Measurements from ENCODE around the gene OLFM4.

Gene OLFM4

DNA sequence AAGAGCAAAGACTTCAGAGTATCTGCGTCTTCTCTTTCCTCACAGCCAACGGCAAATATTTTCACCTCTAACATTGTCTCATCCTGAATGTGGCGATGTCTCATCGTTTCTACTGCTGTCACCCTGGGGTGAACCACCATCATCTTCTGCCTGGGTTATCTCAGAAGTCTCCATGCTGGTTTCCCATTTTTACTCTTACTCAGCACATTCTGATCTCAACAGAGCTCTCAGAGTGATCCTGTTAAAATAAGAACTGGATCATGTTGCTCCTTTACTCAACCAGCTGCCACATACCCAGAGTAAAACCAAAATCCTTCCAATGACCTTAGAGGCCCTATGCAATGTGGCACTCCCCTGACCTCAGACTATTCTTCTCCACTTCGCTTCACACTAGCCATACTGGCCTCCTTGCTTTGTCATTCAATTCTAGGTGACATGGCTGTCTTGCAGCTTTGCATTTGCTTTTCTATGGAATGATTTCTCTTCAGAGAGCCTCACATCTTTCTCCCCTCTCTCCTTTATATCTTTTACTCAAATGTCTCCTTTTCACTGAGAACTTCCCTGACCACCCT, 7.8 kb upstream of the OLFM4 start:
- TF ChIP-seq, protein P1, sequence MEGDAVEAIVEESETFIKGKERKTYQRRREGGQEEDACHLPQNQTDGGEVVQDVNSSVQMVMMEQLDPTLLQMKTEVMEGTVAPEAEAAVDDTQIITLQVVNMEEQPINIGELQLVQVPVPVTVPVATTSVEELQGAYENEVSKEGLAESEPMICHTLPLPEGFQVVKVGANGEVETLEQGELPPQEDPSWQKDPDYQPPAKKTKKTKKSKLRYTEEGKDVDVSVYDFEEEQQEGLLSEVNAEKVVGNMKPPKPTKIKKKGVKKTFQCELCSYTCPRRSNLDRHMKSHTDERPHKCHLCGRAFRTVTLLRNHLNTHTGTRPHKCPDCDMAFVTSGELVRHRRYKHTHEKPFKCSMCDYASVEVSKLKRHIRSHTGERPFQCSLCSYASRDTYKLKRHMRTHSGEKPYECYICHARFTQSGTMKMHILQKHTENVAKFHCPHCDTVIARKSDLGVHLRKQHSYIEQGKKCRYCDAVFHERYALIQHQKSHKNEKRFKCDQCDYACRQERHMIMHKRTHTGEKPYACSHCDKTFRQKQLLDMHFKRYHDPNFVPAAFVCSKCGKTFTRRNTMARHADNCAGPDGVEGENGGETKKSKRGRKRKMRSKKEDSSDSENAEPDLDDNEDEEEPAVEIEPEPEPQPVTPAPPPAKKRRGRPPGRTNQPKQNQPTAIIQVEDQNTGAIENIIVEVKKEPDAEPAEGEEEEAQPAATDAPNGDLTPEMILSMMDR (IDR thresholded peaks at IDR 0.05; ENCODE audit: low read length, missing control alignments) = no peak
- no peak for DNase-seq (ENCODE audit: low read depth)

DNA sequence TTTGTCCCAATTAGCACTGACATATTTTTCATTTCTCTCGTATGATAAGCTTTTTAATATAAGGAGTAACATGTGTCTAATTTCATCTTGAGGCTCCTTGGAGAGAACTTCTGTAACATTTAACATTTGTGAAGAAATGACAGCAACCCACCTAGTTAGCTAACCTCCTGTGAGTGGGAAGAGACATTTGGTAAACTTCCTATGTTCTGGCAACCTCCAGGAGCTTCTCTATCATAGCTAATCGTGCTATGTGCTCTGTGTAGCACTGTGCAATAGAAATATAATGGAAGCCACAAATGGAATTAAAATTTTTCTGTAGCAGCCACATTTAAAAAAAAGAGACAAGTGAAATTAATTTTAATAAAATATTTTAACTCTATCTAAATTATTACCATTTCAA, 5.4 kb upstream of the OLFM4 start:
- DNase-seq (ENCODE audit: low read depth) = no peak
- TF ChIP-seq, protein P1 (IDR thresholded peaks at IDR 0.05; ENCODE audit: low read length, missing control alignments) = no peak
- H3K4me3 ChIP-seq (replicated peaks; ENCODE audit: low read depth, low read length) = no peak overlapping the region

More for the DNA sequence above, 7.8 kb upstream of the OLFM4 start:
- H3K4me3 ChIP-seq (replicated peaks; ENCODE audit: low read depth, low read length) = no peak overlapping the region

DNA sequence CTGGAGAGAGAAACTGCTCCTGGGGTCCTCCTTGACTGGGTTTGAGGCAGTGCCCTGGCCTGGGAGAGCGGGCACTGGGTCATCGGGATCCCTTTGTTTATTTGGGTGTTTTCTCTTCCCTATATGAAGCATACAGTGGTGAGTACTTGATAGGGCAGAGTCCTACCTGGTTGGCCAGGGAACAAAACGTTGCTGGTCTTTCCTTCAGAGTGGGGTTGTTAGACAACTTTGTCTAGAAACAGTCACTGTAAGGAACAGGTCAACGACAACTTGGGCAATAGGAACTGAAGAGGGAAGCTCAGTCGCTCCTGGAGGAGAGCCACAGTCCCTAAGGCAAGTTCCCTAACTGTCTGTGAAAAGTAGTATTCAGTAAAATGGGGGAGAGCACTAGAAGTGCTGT, 550 bp upstream of the OLFM4 start:
- DNase-seq (ENCODE audit: low read depth) = no peak
- no peak overlapping the region for H3K4me3 ChIP-seq (replicated peaks; ENCODE audit: low read depth, low read length)
- TF ChIP-seq, protein P1 (IDR thresholded peaks at IDR 0.05; ENCODE audit: low read length, missing control alignments) = no peak

DNA sequence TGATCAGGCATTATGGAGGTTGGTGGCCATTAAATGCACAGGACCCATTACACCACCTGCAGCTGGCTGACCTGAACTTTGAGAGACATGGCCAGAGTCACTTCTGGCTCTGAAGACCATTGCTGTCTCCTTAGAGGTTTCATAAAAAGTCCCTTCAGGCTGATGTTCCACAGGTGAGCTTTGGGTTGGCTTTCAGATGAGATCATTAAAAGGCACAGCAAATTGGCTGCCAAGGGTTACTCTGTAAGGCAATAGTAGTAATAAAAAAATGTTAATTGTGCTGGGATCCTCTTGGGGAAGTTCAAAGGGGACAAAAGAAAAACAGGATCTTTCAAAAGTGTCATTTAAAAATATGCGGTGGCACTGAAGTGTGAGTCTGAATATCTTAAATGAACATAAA, 4.2 kb downstream of the OLFM4 start:
- DNase-seq (ENCODE audit: low read depth) = no peak
- TF ChIP-seq, protein P1 (IDR thresholded peaks at IDR 0.05; ENCODE audit: low read length, missing control alignments) = no peak
- no peak overlapping the region for H3K4me3 ChIP-seq (replicated peaks; ENCODE audit: low read depth, low read length)

DNA sequence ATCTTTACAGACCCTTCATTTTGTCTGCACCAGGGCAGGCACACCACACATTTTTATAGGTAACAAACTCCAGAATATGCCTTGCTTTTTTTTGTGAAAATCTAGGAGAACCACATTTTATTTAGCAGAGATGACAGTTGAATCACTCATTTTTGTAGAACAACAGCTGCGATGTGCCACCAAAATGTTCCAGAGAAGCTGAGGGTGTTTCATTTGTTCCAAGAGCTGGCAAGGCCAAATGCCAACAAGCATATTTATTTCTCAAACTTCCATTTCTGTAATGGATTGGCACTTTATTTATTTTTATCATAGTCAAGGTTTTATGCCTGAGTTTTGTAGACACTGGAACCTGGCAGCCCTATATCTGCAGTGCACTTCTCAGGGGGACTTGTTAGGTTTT, 10.4 kb downstream of the OLFM4 start:
- TF ChIP-seq, protein P1 (IDR thresholded peaks at IDR 0.05; ENCODE audit: low read length, missing control alignments) = no peak
- no peak for DNase-seq (ENCODE audit: low read depth)
- no peak overlapping the region for H3K4me3 ChIP-seq (replicated peaks; ENCODE audit: low read depth, low read length)

DNA sequence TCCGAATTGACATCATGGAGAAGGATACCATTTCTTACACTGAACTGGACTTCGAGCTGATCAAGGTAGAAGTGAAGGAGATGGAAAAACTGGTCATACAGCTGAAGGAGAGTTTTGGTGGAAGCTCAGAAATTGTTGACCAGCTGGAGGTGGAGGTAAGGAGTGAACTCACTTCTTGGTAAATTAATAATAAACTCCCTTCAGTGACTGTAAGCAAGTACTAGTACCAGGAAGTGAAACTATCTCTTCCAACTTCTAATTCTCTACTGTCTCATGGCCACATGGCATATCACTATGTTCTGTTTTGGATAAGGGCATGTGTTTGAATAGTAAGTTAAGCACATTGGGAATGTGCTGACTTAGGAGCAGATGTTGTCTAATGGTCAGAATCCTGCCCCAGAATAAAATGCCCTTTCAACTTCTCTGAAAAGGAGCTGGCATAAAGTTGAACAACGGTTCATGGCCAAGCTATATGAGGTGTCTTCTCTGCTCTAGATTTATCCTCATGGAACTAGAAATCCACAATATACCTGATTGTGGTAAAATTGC, 13.4 kb downstream of the OLFM4 start:
- TF ChIP-seq, protein P1 (IDR thresholded peaks at IDR 0.05; ENCODE audit: low read length, missing control alignments) = no peak
- no peak for DNase-seq (ENCODE audit: low read depth)

DNA sequence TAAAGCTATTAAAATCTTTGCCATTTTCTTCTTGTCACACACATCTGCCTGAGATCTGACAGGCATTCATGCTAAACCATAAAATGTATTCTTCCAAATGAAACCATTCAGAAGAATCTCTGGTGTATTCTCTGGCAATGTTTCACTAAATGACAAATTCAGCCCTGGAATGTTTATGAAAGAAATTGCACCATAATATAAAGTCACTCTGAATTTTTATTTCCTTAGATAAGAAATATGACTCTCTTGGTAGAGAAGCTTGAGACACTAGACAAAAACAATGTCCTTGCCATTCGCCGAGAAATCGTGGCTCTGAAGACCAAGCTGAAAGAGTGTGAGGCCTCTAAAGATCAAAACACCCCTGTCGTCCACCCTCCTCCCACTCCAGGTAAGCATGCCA, 14.3 kb downstream of the OLFM4 start:
- H3K4me3 ChIP-seq (replicated peaks; ENCODE audit: low read depth, low read length) = no peak overlapping the region
- no peak for DNase-seq (ENCODE audit: low read depth)
- TF ChIP-seq, protein P1 (IDR thresholded peaks at IDR 0.05; ENCODE audit: low read length, missing control alignments) = no peak

More for the DNA sequence above, 13.4 kb downstream of the OLFM4 start:
- H3K4me3 ChIP-seq (replicated peaks; ENCODE audit: low read depth, low read length) = no peak overlapping the region
